HG03378 (cell line): ENCODE results near the gene HOXA13.

ENCODE experiments used
- ATAC-seq: cut with Tn5 transposase; IDR thresholded peaks from one replicate; pipeline ENCODE4 v1.9.1; 2021; ENCODE audit warnings: mild to moderate bottlenecking, moderate library complexity; ENCODE audit not compliant: unreplicated experiment

The HOXA13 gene

DNA sequence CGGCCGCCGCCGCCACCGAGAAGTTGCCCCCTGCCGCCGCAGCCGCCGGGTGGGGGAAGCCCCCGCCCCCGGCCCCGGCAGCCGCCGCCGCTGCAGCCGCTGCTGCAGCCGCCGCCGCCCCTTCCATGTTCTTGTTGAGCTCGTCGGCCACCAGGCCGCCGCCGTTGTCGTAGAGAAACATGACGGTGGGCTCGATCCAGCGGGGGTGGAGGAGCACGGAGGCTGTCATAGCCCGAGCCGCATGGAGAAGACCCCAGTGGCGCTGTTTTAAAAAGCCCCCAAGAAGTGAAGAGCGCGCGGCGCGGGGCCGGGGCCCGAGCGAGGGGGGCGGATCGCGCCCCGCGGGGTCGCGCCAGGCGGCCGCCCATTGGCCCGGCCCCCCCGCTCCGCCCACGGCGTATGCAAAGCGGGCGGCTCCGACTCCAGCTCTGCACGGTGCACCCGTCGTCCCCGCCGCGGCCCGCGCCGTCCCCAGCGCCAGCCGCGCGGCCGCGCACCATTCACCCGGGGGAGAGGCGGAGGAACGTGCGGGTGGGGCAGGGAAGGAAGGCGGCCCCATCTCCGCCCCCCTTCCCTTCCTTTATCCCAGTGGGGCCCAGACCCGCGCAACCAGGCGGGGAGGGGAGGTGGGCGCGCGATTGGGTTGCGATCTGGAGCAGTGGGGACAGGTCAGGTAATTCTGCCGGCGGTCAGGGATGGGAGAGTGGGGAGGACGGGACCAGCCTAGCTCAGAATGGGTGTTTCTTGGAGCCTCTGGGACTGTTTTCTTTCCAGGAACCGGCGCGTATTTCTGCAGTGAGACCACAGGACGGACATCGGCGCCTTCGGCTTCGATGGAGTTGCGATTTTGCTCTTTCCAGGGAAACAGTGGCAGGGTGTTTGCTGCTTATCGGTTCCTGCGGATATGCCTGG is at the start of gene HOXA13:
TSS of gene HOXA13 (minus strand) at position 243 of the 912 bp plus-strand sequence. CDS start at position 229, 14 bp downstream.
- ATAC-seq = no peak

DNA sequence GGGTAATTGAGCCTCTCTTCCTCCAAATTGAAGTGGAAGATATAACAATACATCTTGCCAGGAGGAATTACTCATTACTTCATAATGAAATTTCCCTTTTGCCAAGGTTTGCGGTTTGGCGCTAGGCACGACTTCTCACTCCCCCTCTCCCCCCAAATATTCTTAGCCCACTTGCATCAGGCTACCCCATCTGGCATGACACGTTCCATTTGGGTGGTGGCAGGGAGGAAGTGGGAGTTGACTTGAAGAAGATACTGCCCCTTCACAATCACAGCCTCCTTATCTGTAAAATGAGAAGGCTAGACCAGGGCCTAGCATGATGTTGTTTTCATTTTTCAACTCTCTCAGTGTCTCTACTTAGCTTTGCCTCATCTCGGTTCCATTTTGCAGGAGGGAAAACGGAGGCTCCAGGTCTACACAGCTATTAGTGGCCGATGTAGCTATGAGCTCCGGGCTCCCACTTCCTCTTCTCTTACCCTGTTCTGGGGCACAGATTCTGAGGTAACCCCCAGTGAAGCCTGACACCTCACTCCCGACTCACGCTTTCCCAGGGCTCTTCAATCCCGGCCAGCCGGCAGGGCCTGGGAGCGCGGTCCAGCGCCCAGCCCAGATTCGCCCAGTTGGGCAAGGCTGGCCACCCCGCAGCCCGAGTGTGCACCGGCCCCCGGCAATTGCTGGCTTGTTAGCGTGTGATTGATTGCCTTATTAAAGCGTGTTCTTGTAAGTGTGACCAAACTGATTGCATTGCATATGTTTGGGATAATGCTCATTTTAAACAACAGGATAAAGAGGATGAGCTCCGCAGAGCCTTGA is 49.2 kb upstream of the HOXA13 start:
- ATAC-seq = no peak

DNA sequence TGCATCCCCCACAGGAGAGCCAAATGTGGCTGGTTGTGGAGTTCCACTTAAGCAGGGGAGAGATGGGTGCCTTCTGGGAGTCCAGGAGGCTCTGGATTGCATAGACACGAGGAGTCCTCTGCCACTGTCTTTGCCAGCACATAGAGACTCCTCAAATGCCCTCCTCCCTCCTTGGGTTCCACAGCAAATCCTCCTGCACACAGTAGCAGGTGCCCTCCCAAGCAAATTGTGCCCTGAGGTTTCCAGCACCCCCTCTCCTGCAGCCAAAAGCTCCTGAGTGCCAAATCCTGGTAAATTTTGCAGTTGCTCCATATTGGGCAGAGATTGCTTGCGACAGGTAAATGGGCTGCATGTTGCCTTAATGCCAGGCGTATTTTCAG is 48.5 kb upstream of the HOXA13 start:
- ATAC-seq = no peak

DNA sequence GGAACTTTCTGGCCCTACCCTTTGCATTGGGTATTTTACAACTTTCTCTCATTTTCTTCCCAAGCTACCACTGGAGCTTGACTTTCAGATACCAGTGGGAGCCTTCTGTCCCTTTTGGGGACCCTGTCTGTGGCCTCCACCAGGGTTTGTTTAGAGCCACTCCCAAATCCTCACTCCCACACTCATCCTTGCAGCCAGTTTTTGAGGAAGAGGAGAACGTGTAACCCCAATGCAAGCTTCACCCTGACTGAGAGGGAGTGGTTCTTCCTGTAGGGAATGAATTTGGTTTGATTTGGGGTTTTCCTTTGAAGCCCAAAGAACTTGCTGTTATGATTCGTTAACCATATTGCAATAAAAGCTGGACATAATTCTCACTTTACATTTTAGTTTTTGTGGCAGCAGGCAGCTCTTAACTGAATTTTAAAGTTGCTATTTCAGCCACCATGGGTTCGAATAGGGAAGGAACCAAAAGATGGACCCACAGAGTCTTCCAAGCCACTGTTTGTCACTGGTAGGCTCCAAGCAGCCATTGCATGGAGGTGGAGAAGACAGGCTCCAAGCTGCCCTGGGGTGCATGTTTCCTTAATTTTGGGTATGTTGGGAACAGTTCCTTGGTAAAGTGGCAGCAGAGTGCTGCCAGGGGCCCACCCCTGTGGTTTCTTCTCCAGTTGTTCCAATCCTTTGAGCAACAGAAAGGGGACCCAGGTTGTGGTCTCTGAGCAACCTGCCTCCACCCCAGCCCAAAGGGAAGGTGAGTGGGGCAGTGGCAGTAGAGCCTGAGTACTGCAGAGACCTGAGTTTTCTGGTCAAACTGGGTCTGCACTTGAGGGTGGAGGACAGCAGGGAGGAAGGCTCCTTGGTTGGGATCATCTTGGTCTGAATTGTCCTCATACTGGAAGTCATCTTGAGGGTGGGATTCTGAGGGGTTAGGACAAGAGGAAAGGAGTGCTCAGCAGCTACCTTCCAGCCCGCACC is 47.8 kb upstream of the HOXA13 start:
- no peak for ATAC-seq

DNA sequence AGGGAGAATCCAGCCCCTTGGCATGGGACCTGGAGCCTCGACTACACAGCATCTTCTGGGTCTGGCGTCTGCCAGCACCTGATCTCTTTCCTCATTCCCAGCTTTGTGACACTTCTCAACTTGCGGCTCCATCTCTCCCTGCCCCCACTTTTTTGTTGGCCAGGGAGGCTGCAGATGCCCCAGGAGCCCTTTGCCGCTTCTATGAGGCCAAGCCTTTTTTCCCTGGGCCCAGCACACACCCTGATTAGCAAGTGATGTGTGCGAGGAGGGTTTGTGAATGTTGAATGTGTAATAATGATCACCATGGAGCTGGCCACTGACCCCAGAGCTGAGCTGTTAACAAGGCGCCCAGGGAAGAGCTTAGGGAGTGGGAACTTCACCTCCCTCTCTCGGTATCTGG is 47.1 kb upstream of the HOXA13 start:
- ATAC-seq = no peak

DNA sequence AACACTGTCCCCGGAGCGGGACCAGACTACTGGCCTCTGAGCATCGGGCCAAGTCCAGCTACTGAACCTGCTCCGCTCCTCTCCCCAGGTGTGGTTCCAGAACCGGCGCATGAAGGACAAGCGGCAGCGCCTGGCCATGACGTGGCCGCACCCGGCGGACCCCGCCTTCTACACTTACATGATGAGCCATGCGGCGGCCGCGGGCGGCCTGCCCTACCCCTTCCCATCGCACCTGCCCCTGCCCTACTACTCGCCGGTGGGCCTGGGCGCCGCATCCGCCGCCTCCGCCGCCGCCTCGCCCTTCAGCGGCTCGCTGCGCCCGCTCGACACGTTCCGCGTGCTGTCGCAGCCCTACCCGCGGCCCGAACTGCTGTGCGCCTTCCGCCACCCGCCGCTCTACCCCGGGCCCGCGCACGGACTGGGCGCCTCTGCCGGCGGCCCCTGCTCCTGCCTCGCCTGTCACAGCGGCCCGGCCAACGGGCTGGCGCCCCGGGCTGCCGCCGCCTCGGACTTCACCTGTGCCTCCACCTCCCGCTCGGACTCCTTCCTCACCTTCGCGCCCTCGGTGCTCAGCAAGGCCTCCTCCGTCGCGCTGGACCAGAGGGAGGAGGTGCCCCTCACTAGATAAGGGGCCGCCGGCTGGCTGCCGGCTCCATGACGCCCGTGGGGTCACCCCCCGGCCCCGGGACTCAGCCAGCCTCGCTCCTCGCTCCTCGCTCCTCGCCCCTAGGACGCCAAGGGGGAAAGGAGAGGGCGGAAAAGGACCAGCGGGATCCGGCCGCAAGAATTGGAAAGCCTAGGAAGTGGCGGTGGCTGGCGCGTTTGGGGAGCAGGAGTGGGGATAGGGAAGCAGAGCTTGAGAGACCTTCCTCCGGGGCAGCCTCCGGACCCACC is 46.2 kb upstream of the HOXA13 start:
- no peak for ATAC-seq

DNA sequence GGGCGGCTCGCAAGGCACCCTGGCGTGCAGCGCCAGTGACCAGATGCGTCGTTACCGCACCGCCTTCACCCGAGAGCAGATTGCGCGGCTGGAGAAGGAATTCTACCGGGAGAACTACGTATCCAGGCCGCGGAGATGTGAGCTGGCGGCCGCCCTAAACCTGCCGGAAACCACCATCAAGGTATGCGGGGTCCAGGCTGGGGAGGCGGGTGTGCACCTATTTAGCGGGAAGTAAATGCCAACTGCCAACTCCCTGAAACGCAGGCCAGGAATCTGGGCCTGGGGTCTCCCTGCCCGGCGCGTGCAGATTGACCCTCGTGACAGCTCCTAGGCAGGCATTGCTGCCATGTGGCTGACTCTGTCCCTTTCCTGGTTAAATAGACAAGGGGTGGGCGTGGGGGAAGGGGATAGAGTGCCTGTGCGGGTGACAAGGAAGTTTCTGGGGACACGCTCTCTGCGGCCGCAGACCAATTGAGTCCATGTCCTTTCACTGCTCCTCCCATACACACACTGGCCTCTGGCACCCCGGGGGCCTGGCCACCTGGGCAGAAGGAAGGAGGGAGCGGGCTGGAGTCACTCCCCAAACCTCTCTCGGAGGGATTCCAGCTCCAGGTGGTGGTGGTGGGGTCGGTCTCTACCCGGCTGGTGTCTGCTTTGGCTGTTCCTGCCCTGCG is 45.4 kb upstream of the HOXA13 start:
- ATAC-seq = no peak

DNA sequence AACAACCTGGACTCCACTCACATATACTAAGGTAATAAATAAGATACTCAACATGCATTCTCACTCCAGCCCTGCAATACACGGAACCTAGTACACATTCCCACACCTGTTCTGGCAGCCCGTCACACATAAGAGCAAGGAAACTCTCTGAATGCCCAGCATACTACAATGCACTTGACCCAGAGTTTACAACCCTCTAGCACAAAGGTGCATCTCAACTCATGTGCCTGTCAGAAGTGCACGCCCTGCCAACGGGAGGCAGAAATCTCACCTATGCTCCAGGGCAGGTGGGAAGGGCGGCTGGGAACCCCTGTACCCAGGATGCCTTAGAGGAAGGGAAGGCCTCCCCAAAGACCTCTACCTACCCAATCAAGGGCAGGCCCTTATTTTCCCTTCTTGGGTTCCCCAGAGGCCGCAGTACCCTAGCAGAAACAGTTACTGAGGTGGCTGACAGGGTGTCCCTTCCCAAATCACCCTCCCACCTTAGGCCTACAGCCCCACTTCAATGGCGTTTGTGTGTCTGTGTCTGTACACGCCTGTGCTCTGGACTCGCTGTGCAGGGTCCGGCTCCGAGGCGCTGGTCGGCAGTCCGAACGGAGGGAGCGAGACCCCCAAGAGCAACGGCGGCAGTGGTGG is 44.7 kb upstream of the HOXA13 start:
- ATAC-seq = no peak

DNA sequence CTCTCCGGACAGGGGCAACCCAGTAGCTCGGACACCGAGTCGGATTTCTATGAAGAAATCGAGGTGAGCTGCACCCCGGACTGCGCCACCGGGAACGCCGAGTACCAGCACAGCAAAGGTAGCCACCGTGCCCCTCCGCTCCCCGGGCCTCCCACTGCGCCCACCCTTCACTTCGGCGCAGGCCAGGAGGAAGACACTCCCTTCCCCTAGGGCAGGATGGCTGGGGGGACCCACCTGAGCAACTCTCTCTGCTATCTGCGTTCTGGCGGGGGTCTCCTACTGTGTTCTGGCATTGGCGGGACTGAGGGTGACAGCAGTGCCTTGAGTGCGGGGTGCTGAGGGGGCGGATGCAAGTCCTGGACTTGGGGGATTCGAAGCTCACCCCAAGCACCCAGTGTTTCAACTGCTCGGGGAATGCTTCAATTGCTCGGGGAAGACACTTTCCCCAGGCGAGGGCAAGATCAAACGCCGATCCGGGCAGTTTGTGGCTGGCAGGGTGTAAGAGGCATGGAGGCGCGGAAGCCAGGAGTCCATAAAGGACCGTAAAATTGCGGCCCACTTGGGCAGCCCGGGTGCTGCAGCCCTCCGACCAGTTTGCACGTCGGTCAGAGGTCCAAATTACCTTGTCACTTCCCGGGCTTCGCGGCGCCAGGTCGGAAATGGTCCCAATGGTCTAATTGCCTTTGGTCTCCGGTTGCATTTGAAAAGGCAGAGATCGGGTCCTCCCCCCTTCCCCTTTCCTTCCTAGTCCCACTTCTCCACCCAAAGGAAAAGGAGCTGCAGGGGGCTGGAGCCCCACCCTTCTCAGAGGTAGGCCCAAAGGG is 43.7 kb upstream of the HOXA13 start:
- ATAC-seq = no peak

DNA sequence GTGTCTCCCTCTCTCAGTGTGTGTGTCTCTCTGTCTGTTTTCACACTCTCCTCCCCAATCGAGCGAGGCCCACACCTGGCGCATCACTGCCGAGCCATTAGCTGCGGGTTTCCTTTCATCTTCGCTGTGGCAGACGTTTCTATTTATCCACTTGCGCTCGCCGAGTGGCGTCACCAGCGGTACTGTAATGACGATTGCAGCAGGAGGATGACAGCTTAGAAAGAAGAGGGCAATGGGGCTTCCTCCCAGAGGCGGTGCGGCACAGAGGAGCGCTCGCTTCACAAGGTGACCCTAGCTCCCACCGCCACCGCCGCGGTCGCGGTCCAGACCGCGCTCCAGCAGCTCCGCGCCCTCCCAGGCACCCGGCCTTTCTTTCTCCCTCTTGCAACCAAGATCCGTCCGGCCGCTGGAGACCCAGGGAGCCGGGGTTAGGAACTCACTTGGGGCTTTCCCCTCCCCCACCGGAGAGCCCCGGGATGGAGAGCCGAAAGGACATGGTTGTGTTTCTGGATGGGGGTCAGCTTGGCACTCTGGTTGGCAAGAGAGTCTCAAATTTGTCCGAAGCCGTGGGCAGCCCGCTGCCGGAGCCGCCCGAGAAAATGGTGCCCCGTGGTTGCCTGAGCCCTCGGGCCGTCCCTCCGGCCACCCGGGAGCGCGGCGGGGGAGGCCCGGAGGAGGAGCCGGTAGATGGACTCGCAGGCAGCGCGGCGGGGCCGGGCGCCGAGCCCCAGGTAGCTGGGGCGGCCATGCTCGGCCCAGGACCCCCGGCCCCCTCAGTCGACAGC is 42.9 kb upstream of the HOXA13 start, which contains the start of gene EVX1:
TSS of gene EVX1 (plus strand) at position 248 of the 785 bp plus-strand sequence. CDS start at position 477, 229 bp downstream.
- ATAC-seq = no peak

DNA sequence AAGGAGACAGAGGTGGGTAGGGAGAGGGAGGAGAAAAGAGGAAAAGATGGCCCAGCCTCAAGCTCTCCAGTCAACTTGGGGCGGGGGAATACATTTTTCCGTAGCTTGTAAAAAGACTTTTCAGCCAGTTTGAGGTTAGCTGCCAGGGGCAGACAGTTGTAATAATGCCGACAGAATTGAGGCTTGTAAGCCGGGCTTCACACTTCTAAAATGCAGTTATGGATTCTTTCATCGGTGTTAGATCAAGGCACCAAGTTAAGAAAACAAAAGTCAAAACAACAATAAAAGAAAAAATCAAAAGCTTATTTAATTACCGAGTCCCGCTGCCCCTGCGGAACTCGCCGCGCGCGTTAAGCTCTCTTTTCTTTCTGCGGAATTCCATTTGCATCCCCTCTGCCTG is 42.3 kb upstream of the HOXA13 start:
- ATAC-seq = no peak

DNA sequence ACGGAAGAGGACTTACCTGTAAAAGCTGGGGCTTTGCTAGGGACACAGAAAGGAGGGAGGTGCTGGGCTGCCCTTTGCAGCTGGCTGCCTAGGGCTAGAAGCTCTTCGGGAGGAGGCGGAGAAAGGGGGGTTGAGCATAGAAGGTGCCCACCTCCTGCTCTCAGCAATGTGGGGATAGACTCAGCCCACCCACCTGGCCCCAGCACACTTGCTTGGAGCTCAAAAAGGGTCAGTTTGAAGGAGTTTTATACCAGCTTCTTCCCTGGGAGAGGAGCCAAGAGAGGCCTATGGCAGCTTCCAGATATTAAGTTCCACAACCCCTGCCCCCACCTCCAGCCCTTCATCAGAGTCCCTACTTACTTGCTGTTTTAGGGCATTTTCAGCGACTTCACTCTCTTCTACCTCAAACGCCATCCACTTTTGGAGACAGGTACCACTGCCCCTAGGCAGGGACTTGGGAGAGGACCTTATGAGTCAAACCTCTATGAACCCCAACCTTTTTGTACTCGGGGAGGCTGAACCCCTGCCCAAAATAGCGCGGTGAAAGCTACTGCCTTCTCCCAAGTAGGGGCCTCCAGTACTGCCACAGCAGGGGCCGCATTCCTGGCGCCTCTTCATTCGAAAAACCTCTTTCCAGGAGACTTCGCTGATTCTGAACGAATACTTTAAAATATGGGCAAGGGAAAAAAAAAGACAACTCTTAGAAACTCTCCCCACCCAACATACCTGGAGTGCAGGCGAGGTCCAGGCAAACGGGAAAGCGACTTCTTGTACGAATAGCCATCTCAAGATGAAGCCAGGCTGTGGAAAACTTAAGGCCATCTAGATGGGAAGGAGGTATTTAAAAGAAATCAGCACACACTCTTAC is 41.5 kb upstream of the HOXA13 start:
- ATAC-seq = no peak

DNA sequence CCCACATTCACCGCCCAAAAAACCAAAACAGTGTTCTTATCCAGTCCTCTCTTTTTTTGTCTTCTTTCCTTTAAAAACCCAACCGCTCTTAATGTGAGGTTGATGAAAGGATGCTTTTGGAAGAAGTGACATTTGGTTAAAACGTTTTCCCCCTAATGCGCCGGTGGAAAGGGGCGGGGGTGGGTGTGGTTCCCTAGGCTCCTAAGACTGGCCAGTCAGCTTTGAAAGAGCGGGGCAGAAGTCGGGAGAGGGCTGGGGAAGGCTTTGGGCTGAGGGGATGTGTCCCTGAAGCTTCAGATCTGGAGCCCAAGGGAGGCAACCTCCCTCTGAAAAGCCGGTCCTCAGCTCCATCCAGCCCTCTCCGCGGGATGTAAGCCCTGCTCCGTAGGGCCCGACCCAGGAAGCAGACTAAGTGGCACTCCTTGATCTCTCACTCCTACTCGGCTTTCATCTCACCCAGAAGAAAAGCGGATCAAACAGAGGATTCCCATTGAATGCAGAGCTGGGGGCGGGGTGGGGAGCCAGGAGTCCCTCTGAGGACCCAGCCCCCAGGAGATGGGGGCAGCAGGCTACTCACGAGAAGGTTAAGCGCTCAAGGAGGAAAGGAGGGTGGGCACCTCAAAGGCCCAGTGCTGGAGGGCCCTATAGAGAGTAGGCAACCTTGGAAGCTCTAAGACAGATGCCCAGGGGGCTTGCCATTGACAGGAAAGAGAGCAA is 40.3 kb upstream of the HOXA13 start:
- no peak for ATAC-seq

DNA sequence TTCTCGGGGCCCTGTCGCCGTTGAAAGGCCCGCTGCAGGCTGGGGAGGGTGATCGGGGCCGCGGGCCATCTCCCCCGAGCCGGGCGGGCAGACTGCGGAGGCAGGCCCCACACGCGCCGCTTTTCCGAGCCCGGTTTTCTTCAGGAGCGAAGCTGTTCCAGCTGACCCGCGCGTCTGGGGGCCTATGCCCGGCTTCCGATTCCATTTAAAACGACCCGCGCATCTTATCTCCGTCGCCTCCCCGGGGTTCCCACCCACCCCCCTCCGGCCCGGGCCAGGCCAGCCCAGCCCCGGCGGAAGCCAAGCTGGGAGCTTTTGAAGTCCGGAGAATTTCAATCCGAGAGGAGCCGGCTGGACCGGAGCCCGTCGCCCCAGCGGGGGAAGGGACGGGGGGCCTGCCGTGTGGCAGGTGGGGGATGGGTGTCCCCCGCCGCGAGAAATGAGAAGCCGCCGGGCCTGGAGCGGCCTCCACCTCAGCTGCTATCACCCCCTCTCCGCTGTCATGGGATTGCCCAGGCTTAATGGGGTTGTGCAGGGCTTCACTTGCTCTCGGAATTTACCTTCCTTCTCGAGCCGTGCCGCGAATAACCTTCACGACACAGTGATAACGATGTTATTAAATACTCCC is 39.6 kb upstream of the HOXA13 start:
- ATAC-seq = no peak

DNA sequence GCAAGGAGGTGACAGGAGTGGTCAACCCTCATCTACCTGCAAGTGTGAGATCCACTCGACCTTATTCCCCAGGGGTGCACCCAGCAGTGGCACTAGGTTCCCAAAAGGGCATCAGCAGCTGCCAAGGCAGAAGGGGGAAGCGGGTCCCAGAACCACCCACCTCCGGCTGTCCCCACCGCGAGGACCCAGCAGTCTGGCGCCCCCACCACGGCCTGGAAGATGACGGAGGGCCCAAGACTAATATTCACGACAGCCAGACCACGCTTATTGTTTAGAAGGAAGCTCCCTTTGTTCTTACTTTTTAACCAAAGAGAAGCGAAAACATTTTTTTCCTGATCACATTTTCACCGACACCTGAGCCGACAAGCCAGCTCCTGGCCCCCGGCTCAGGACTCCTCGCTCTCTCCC is 39.1 kb upstream of the HOXA13 start:
- ATAC-seq = no peak
